GM18951 (cell line): ENCODE data around the gene RHOC.
A peak's percentile ranks its signal among the peaks of the same experiment; 100 is the strongest.

Experiments used
- POLR2A ChIP-seq: IDR thresholded peaks from 4 replicates; pipeline ENCODE4 v1.6.1; 2011; ENCODE audit warnings: mild to moderate bottlenecking; ENCODE audit not compliant: insufficient read length, insufficient read depth; ENCODE audit errors: extremely low read depth
- in situ Hi-C: fragments of 300-500 bp; cut with MboI; formaldehyde crosslinking; loops from one replicate; pipeline ENCODE4 v1.12.0; 2022; ENCODE audit warnings: low sequenced_read_pairs, mixed read lengths, inconsistent platforms; ENCODE audit not compliant: unreplicated experiment

RHOC gene

DNA sequence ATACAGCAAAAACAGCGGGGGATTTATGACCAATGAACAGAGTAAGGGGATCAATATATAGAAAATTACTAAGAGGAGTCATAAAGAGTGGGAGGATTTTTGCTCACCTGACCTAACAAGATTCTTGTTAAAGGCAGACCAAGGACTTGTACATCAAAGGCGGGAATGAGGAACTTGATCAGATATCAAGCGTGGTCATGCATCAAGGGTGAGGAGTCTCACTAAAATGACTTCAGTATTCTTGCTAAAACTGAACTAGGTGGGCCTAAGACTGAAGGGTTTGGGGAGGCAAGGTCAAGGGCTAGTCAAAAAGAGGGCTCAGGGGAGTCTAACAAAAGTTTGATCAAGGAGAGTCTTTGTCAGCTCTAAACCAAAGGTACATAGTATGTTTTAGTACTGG, 30.4 kb downstream of the RHOC start:
- no peak for TF ChIP-seq POLR2A
- in situ Hi-C loops, result loop anchor here (25.0 kb wide), 1 partner anchor 164 kb away; the partner anchor contains the start of gene WNT2B

DNA sequence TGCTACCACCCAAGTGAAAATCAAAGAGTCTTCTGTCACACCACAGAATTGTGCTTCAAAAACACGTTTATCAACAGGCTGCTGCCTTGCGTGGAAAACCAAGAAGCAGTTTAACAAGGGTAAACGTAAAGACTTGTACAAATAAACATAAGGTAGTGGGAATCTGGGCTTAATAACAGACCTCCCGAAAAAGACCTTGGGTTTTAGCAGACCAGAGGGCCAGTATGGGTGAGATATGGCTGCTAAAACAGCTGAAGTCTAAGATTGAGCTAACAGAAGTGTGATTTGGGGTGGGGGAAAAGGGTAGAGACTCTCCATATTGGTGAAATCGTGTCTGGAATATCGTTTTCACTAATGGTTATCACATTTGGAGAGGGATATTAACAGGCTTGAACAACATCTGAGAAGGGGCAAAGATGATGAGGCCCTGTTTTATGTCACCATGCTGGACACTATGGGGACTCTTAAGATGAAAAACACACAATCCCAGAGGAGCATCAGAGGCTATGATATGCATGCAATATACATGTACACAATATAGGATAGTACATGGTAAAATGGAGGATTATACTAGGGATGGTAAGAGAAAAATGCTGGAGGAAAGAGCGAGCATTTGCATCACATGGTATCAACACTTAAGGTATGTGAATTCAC, 31.1 kb downstream of the RHOC start:
- TF ChIP-seq POLR2A, result no peak

DNA sequence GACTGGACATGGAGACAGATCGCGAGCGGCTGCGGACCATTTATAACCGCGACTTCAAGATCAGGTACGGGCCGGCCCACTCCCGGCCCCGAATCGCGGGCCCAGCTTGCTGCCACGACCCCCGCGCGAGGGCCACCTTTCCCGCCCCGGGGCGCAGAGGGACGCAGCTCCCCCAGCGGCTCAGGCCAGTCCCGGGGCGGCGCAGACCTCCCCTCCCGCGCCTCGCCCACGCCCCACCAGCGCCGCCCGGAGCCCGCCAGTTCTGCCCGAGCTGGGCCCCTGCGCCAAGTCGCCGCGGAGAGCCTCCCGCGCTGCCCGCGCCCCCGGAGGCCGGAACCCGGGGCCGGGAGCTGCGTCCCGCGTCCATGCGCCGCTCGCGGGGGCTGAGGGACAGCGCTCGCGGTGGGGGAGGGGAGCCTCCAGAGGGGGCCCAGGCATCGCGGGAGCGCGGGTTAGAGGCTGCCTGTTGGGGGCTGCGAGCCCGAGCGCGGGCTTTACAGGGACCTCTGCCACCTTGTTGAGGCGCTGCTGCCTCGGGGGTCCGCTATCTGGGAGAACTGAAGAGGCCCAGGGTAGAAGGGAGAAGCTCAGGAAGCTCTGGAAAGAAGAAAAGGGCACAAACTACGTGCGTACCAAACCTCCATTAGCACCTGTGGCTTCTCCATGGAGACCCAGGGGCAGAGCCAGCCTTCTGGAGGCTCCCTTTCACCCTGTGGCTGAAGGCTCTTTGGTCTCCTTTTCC, 31.8 kb downstream of the RHOC start:
- TF ChIP-seq POLR2A, result no peak
- in situ Hi-C loops, result loop anchor here (25.0 kb wide), 1 partner anchor 163 kb away; the partner anchor contains the start of gene WNT2B

More for the DNA sequence above, 31.1 kb downstream of the RHOC start:
- in situ Hi-C loops, result loop anchor here (25.0 kb wide), 1 partner anchor 164 kb away; the partner anchor contains the start of gene WNT2B

DNA sequence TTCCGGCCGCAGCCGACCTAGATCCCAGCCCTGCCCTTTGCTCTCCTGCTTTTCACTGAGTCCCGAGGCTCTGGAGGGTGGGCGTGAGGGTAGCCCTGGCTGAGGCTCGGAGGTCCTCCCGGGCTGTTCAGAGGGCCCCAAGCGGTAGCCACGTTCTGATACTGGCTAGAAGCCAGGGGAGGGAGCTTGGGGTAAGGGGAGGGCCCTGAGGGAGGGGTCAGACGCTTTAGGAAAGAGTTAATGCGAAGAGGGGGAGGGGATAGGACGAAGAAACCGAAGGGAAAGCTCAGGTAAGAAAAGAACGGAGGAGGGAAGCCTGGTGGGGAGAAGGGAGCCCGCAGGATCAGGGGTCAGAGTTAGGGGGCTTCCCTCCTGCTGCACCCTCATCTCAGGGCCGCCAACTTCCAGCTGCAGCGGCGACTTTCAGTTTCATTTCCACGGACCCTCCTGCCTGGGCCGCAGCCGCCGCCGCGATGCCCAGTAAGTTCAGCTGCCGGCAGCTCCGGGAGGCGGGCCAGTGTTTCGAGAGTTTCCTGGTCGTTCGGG, 32.4 kb downstream of the RHOC start, which contains the start of gene MOV10:
TSS of gene MOV10 (plus strand) at position 220 of the 546 bp plus-strand sequence. CDS start at position 474, 254 bp downstream.
- TF ChIP-seq POLR2A, result peak; percentile 50
- in situ Hi-C loops, result no loop called here

DNA sequence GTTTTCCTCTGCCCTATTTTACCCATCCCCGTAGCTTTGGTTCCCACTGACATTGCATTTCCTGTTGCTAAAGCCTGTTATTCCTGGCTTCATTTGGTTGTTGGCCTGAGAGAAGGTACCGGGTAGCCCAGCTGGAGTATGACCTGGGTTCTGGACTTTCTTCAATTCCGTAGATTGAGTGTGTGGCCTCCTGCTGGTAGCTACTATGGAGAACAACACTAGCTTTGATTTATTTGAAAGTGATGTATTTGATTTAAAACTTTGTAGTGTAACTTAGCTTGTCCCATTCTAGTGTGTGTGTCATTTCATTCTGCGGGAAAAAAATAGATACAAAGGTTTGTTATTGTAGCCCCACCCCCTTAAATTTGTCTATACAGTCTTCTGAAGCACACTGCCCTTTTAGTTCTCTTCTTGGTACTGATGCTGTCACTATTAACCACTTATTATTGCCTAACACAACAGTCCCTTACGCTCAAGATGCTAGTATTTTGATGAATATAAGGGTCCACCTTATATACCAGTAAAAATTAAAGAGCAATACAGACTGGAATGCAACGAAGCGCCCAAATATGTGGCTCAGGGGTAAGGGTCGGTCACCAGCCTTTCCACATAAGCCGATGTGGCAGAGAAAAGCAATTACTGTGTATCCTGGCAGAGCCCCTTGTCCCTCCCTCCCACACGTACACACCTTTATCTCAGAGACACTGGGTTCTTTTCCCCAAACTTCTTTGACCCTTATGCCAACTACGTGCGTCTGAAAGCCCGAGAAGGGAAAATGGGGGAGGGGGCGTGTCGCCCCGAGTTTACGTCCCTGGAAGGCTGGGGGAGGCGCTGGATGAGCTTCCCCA, 33.1 kb downstream of the RHOC start:
- no peak for TF ChIP-seq POLR2A
- in situ Hi-C loops, result no loop called here

DNA sequence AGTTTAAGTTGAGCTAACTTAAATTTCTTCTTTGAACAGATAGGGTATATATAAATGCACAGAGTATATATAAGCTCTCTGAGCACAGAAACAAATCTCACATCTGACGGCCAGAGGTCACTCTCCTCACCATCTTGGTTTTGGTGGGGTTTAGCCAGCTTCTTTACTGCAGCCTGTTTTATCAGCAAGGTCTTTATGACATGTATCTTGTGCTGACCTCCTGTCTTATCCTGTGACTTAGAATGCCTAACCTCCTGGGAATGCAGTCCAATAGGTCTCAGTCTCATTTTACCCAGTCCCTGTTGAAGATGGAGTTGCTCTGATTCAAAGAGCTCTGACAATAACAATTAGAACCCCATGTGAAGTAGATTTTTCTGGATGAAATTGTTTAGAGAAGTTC, 34.1 kb downstream of the RHOC start:
- in situ Hi-C loops, result no loop called here
- TF ChIP-seq POLR2A, result no peak

DNA sequence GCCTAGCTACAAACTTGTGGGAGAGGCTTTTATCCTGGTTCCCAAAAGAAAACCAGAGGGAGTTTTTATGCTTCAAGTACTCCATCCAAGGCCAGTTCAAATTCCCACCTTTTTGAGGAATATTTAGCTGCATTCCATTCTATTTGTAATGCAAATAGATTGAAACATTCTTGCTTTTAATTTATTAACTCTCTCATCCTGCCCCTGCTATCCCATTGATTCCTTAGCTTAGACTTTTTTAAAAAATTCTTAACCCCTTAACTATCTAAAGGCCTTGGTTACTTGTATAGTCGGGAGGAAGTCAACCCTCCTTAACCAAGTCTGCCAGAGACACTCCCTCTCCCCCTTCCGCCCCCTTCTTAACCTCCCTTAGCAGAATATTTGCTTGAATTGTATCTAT, 34.9 kb downstream of the RHOC start:
- no peak for TF ChIP-seq POLR2A
- in situ Hi-C loops, result no loop called here

DNA sequence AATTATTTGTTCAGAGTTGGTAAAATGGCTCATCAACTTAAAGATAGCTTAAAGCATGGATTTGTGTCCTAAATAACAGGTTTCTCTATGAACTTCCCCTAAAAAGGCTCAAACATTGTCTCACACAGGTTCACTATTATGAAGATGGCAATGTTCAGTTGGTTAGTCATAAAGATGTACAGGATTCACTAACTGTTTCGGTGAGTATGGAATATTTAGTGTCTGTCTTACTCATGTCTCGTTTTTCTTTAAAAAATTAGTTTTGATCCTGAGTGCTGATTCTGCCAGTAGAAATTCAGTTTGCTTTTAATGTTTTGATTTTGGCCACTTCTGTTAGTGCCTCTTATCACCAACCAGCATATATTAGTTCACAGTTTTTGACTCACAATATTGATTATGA, 40.0 kb downstream of the RHOC start:
- in situ Hi-C loops, result no loop called here
- TF ChIP-seq POLR2A, result no peak

DNA sequence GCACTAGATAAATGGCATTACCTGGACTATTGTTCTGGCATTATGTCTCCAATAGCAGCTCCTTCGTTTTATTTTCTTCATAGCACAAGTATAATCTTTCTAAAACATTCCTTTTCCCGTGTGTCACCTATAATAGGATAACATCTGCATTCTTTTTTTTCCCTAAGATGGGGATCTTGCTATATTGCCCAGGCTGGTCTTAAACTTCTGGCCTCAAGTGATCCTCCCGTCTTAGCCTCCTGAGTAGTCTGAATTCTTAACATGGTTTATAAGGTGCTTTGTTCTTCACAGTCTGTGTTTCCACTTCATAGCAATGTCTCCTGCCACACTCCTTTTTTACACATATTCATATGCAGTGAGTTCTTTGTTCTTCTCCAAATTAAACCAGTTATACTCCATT, 41.1 kb downstream of the RHOC start:
- TF ChIP-seq POLR2A, result no peak
- in situ Hi-C loops, result no loop called here

DNA sequence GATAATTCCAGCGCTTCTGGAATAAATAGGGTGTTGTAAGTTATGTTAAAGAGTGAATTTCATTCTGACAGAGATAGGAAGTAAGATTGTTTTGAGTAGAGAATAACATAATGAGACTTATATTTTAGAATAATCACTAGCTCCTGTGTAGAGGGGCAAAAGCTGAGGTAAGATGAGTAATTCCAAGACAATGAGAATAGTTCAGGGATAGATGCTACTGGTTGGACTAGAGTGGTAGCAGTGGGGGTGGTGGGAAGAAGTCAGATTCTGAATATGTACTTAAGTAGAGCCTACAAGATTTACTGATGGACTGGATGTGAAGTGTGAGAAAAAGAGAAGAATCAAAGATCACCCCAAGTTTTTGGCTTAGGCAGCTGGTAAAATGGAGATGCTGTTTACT, 55.7 kb downstream of the RHOC start:
- in situ Hi-C loops, result no loop called here
- TF ChIP-seq POLR2A, result no peak
